22Rv1 (cell line): ENCODE data around the gene GINS2.

Experiments used
- H3K27ac ChIP-seq: fragments of 450-650 bp; 2 replicates; pipeline ENCODE4 v1.5.1; 2017
- CTCF ChIP-seq: fragments of 450-650 bp; IDR thresholded peaks from 2 replicates; pipeline ENCODE4 v1.5.1; 2017; ENCODE audit warnings: mild to moderate bottlenecking
- ZFX ChIP-seq: fragments of 450-650 bp; IDR thresholded peaks from 2 replicates; pipeline ENCODE4 v1.6.1; 2017; ENCODE audit warnings: antibody characterized with exemption, borderline replicate concordance

GINS2 gene

GRCh38 chr16:85674828-85675227, 13.9 kb downstream of the GINS2 start:
- TF ChIP-seq CTCF (no peak), ZFX (no peak)
- H3K27ac ChIP-seq, result peak overlapping the region; percentile 67

- peak overlapping the region; percentile 67 for H3K27ac ChIP-seq
- TF ChIP-seq CTCF, result no peak
- no peak for TF ChIP-seq ZFX
Observed at GRCh38 chr16:85674418-85674755, 14.4 kb downstream of the GINS2 start.

- H3K27ac ChIP-seq, result peak overlapping the region; percentile 67
- no peak for TF ChIP-seq ZFX
- TF ChIP-seq CTCF, result no peak
Observed at GRCh38 chr16:85673529-85674417, 15.0 kb downstream of the GINS2 start.

- H3K27ac ChIP-seq, result no peak overlapping the region
- TF ChIP-seq CTCF (no peak), ZFX (no peak)
Observed at GRCh38 chr16:85670840-85671239, 17.9 kb downstream of the GINS2 start.

GRCh38 chr16:85668676-85669424, 19.9 kb downstream of the GINS2 start:
- TF ChIP-seq ZFX (no peak), CTCF (no peak)
- H3K27ac ChIP-seq, result no peak overlapping the region

GRCh38 chr16:85667841-85668413, 20.8 kb downstream of the GINS2 start:
- TF ChIP-seq ZFX, result no peak
- no peak overlapping the region for H3K27ac ChIP-seq

- H3K27ac ChIP-seq, result no peak overlapping the region
- TF ChIP-seq ZFX, result no peak
- TF ChIP-seq CTCF, result no peak
Observed at GRCh38 chr16:85667261-85667660, 21.5 kb downstream of the GINS2 start.
